ENCODE results near the gene CEP83.

Gene CEP83

GRCh38 chr12:94340573-94340972, 119.1 kb downstream of the CEP83 start:
- no peak for TF ChIP-seq CTCF (IDR thresholded peaks at IDR 0.05; ENCODE audit: borderline replicate concordance, insufficient read depth, low read depth, low read length)
- H3K4me3 ChIP-seq (ENCODE audit: low read depth, low read length): no peak overlapping the region

GRCh38 chr12:94338006-94338794, 121.5 kb downstream of the CEP83 start:
- H3K4me3 ChIP-seq (ENCODE audit: low read depth, low read length): no peak overlapping the region
- TF ChIP-seq CTCF (IDR thresholded peaks at IDR 0.05; ENCODE audit: borderline replicate concordance, insufficient read depth, low read depth, low read length): no peak

- no peak overlapping the region for H3K4me3 ChIP-seq (ENCODE audit: low read depth, low read length)
- TF ChIP-seq CTCF (IDR thresholded peaks at IDR 0.05; ENCODE audit: borderline replicate concordance, insufficient read depth, low read depth, low read length): no peak
Observed at GRCh38 chr12:94336211-94336925, 123.3 kb downstream of the CEP83 start.

GRCh38 chr12:94333396-94333795, 126.3 kb downstream of the CEP83 start:
- no peak for TF ChIP-seq CTCF (IDR thresholded peaks at IDR 0.05; ENCODE audit: borderline replicate concordance, insufficient read depth, low read depth, low read length)
- no peak overlapping the region for H3K4me3 ChIP-seq (ENCODE audit: low read depth, low read length)

GRCh38 chr12:94329366-94329765, 130.3 kb downstream of the CEP83 start:
- TF ChIP-seq CTCF (IDR thresholded peaks at IDR 0.05; ENCODE audit: borderline replicate concordance, insufficient read depth, low read depth, low read length): no peak
- H3K4me3 ChIP-seq (ENCODE audit: low read depth, low read length): no peak overlapping the region

- H3K4me3 ChIP-seq (ENCODE audit: low read depth, low read length): no peak overlapping the region
- TF ChIP-seq CTCF (IDR thresholded peaks at IDR 0.05; ENCODE audit: borderline replicate concordance, insufficient read depth, low read depth, low read length): no peak
Observed at GRCh38 chr12:94327809-94328208, 131.9 kb downstream of the CEP83 start.

- no peak for TF ChIP-seq CTCF (IDR thresholded peaks at IDR 0.05; ENCODE audit: borderline replicate concordance, insufficient read depth, low read depth, low read length)
- H3K4me3 ChIP-seq (ENCODE audit: low read depth, low read length): no peak overlapping the region
Observed at GRCh38 chr12:94326727-94327126, 132.9 kb downstream of the CEP83 start.

All from GM12875 (cell line).